Ovary (tissue), 9 donors: ENCODE data around the gene TMEM252. TPM values are rescaled to one million over a fixed set of nuclear protein-coding genes. Genes with fewer than 3 reads are reported as not detected.

Experiments used
- DNase-seq, 5 donors: peaks; one replicate each; pipeline ENCODE4 v3.0.0-alpha.2; 2019 to 2020
- H3K27ac ChIP-seq, 2 donors: fragments of 200-600 bp; one replicate each; pipeline versions ENCODE4 v1.5.1 to v1.8.0; 2019 to 2022
- H3K27me3 ChIP-seq: fragments of 200-600 bp; one replicate; pipeline ENCODE4 v1.8.0; 2022
- H3K36me3 ChIP-seq: fragments of 200-600 bp; sonication (generic); one replicate; pipeline ENCODE4 v1.5.1; 2019
- H3K4me1 ChIP-seq: one replicate; pipeline ENCODE4 v1.8.1; 2013; ENCODE audit warnings: mild to moderate bottlenecking, moderate library complexity; ENCODE audit not compliant: insufficient read depth
- H3K4me3 ChIP-seq: fragments of 200-600 bp; sonication (generic); one replicate; pipeline ENCODE4 v1.5.1; 2017
- H3K9me3 ChIP-seq, 2 donors: fragments of 200-600 bp in 1 of 2; sonication (generic) in 1 of 2; one replicate each; pipeline versions ENCODE4 v1.5.1 to v1.8.1; 2013 to 2019; ENCODE audit warnings: mild to moderate bottlenecking in 1 of 2, moderate library complexity in 1 of 2
- EP300 ChIP-seq: sonication (generic); formaldehyde crosslinking; IDR thresholded peaks from one replicate; pipeline ENCODE4 v1.6.1; 2017; ENCODE audit warnings: antibody characterized with exemption
- POLR2A ChIP-seq: fragments of 450-650 bp; IDR thresholded peaks from one replicate; pipeline ENCODE4 v1.6.1; 2017; ENCODE audit warnings: antibody characterized with exemption, mild to moderate bottlenecking, moderate library complexity
- WGBS, 3 donors: extraction: QIAGEN DNeasy Blood & Tissue Kit in 1 of 3; methylation state at CpG; one replicate each; pipeline versions ENCODE4 v1.1.5 to v1.1.7; 2013 to 2017; 5-methylcytosine and 5-hydroxymethylcytosine counted together
- intact Hi-C, 4 donors: fragments of 100-400 bp; cut with DNase I; formaldehyde crosslinking; loops; one replicate each; pipeline versions ENCODE4 v1.11.0 to v1.15.1; 2022 to 2023
- polyA plus RNA-seq, 2 donors: library from polyadenylated mRNA; stranded (reverse); fragments of 200-250 nt in 1 of 2; fragments of 350-450 nt in 1 of 2; fragmentation: Illumina TruSeq in 1 of 2; extraction: RNeasy Lipid Tissue Mini Kit (QIAGEN cat#74804) in 1 of 2; gene quantifications; one replicate each; pipeline ENCODE4 v1.2.3, GENCODE V29; 2013 to 2014
- total RNA-seq, 7 donors: library from RNA; depleted of rRNA in 2 of 7; stranded (reverse); fragments of >200 nt in 2 of 7; fragmentation: NEBNext Ultra II Directional in 3 of 7; extraction: Animal tissue kit (Norgen Biotek cat#: 25700) in 3 of 7; gene quantifications; one replicate each; pipeline versions ENCODE4 v1.1.0 to v1.2.4, GENCODE V29; 2016 to 2023
- TF ChIP-seq, protein P1 (sequence below), 3 donors: fragments of 450-650 bp in 2 of 3; fragments of 200-600 bp in 1 of 3; IDR thresholded peaks; one replicate each; pipeline versions ENCODE4 v1.5.1 to v1.8.0; 2016 to 2022; ENCODE audit warnings: antibody characterized with exemption in 3 of 3, mild to moderate bottlenecking in 1 of 3
- donor health status: DM: no; HTN: no; CAD: no; lungs with moderate emphysema.
- donor health status: DM: no; HTN: no; CAD: no.
- donor health status: Bipolar disorder and iron deficiency.
- donor health status: DM: yes; HTN: yes; CAD: no.
- donor health status: DM: no; HTN: no; CAD: no.
- donor health status: DM: yes; HTN: yes; CAD: no.

Gene TMEM252
- total and polyA plus RNA-seq, 9 donors: 0.24 TPM; not detected in 8

- no peaks in the 10 kb centered on the region for H3K36me3 ChIP-seq
- 59 to 83% (median 67%) methylated on average over 9 of the region's 9 CpGs for WGBS, 3 donors
- H3K4me1 ChIP-seq: no peaks in the 10 kb centered on the region
- H3K4me3 ChIP-seq: no peak overlapping the region
- no peaks in the 10 kb centered on the region for H3K9me3 ChIP-seq
- TF ChIP-seq POLR2A: no peak
- TF ChIP-seq EP300: no peak
- TF ChIP-seq, protein P1, sequence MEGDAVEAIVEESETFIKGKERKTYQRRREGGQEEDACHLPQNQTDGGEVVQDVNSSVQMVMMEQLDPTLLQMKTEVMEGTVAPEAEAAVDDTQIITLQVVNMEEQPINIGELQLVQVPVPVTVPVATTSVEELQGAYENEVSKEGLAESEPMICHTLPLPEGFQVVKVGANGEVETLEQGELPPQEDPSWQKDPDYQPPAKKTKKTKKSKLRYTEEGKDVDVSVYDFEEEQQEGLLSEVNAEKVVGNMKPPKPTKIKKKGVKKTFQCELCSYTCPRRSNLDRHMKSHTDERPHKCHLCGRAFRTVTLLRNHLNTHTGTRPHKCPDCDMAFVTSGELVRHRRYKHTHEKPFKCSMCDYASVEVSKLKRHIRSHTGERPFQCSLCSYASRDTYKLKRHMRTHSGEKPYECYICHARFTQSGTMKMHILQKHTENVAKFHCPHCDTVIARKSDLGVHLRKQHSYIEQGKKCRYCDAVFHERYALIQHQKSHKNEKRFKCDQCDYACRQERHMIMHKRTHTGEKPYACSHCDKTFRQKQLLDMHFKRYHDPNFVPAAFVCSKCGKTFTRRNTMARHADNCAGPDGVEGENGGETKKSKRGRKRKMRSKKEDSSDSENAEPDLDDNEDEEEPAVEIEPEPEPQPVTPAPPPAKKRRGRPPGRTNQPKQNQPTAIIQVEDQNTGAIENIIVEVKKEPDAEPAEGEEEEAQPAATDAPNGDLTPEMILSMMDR (IDR thresholded peaks at IDR 0.05): no peak
- DNase-seq: no peak
- no peaks in the 10 kb centered on the region for H3K27me3 ChIP-seq
- intact Hi-C loops: no loop called here
- no peak overlapping the region for H3K27ac ChIP-seq
These were observed 40.0 kb downstream of the TMEM252 start for GRCh38 chr9:68500457-68501381.

DNA sequence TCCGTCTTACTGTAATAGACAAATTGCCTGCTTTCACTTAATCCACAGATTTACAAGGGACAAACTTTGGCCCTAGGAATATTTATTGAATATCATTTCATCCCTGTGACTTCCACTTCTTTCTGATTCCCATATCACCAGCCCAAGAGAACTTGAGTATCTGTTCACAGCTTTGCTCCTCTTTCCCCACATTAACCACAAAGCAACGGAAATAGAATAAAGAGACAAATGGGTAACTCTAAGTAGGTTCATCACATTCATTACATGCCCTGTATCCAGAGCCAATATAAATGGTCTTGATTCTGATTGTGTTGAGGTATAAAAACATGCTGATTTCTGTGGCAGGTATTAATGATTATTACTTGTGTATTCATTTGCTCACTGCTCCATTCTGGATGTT, 41.9 kb downstream of the TMEM252 start:
- no peak overlapping the region for H3K4me3 ChIP-seq
- H3K9me3 ChIP-seq: no peaks in the 10 kb centered on the region
- DNase-seq: no peak
- WGBS, 3 donors: 94 to 98% (median 95%) methylated on average over 2 of the region's 2 CpGs
- no peaks in the 10 kb centered on the region for H3K4me1 ChIP-seq
- TF ChIP-seq, protein P1 (IDR thresholded peaks at IDR 0.05): no peak
- TF ChIP-seq EP300 (no peak), POLR2A (no peak)
- no peaks in the 10 kb centered on the region for H3K27me3 ChIP-seq
- no peak overlapping the region for H3K27ac ChIP-seq
- intact Hi-C loops: no loop called here
- H3K36me3 ChIP-seq: no peaks in the 10 kb centered on the region

GRCh38 chr9:68497629-68498028, 43.1 kb downstream of the TMEM252 start:
- WGBS, 3 donors: 81 to 95% (median 93%) methylated on average over 1 of the region's 1 CpG
- TF ChIP-seq POLR2A: no peak
- TF ChIP-seq, protein P1 (IDR thresholded peaks at IDR 0.05): no peak
- no peak for TF ChIP-seq EP300
- no peak overlapping the region for H3K27ac ChIP-seq

DNA sequence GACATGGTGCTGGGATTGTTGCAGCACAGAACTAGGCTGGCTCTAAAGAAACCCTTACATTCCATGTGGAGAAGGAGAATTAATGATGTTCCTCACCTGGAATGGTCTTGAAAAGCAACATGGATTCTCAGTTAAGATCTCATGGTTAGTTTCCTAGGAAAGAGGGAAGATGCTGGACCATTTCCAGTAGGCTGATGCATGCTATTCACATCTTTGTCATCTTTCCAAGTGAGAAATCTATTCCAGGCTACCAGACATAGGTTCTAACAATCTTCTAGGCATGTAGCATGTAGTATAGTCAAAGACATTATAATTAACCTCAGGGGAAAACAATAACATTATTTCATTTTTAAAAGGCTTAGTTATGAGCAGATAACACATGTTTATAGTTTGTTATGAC, 44.3 kb downstream of the TMEM252 start:
- intact Hi-C loops: no loop called here
- H3K4me1 ChIP-seq: no peaks in the 10 kb centered on the region

More at GRCh38 chr9:68497629-68498028, 43.1 kb downstream of the TMEM252 start:
- no peak overlapping the region for H3K4me3 ChIP-seq
- H3K4me1 ChIP-seq: no peaks in the 10 kb centered on the region
- no peaks in the 10 kb centered on the region for H3K36me3 ChIP-seq
- H3K9me3 ChIP-seq: no peaks in the 10 kb centered on the region
- intact Hi-C loops: no loop called here
- no peak for DNase-seq
- H3K27me3 ChIP-seq: no peaks in the 10 kb centered on the region

More for the DNA sequence above, 44.3 kb downstream of the TMEM252 start:
- TF ChIP-seq, protein P1 (IDR thresholded peaks at IDR 0.05): no peak
- TF ChIP-seq EP300 (no peak), POLR2A (no peak)
- no peaks in the 10 kb centered on the region for H3K36me3 ChIP-seq
- H3K9me3 ChIP-seq: no peaks in the 10 kb centered on the region
- H3K4me3 ChIP-seq: no peak overlapping the region
- DNase-seq: no peak
- H3K27me3 ChIP-seq: no peaks in the 10 kb centered on the region
- no peak overlapping the region for H3K27ac ChIP-seq
